UCSD-AML1 (cell line): ENCODE results near the gene DAAM2.

Experiments used
- DNase-seq: peaks from one replicate; lab custom pipeline; 2025; ENCODE audit not compliant: unreplicated experiment; lab: John Stamatoyannopoulos, UW

The DAAM2 gene

GRCh38 chr6:39791850-39792539, at the start of gene DAAM2:
Gene DAAM2 (plus strand): TSS chr6:39792376. CDS start chr6:39856303, 63,927 bp downstream.
- no peak for DNase-seq

GRCh38 chr6:39746795-39747194, 45.4 kb upstream of the DAAM2 start:
- DNase-seq, result no peak

- DNase-seq, result no peak
Observed at GRCh38 chr6:39752835-39753724, 39.1 kb upstream of the DAAM2 start.

- no peak for DNase-seq
Observed at GRCh38 chr6:39753725-39754045, 38.5 kb upstream of the DAAM2 start.

GRCh38 chr6:39754514-39755115, 37.6 kb upstream of the DAAM2 start:
- DNase-seq, result no peak

- DNase-seq, result no peak
Observed at GRCh38 chr6:39755231-39755630, 36.9 kb upstream of the DAAM2 start.

- no peak for DNase-seq
Observed at GRCh38 chr6:39756582-39756981, 35.6 kb upstream of the DAAM2 start.

GRCh38 chr6:39758905-39759605, 33.1 kb upstream of the DAAM2 start:
- no peak for DNase-seq

- DNase-seq, result no peak
Observed at GRCh38 chr6:39760226-39760952, 31.8 kb upstream of the DAAM2 start.

- no peak for DNase-seq
Observed at GRCh38 chr6:39765508-39766065, 26.6 kb upstream of the DAAM2 start.

GRCh38 chr6:39769012-39769411, 23.2 kb upstream of the DAAM2 start:
- DNase-seq, result no peak

GRCh38 chr6:39770446-39770845, 21.7 kb upstream of the DAAM2 start:
- no peak for DNase-seq

GRCh38 chr6:39772559-39773273, 19.5 kb upstream of the DAAM2 start:
- no peak for DNase-seq

- DNase-seq, result no peak
Observed at GRCh38 chr6:39773782-39774181, 18.4 kb upstream of the DAAM2 start.

GRCh38 chr6:39776581-39776980, 15.6 kb upstream of the DAAM2 start:
- DNase-seq, result no peak

- DNase-seq, result no peak
Observed at GRCh38 chr6:39777218-39777617, 15.0 kb upstream of the DAAM2 start.

- no peak for DNase-seq
Observed at GRCh38 chr6:39777661-39778060, 14.5 kb upstream of the DAAM2 start.

GRCh38 chr6:39778581-39779255, 13.5 kb upstream of the DAAM2 start:
- DNase-seq, result no peak

- DNase-seq, result no peak
Observed at GRCh38 chr6:39785281-39785680, 6.9 kb upstream of the DAAM2 start.
